Heart left ventricle (tissue), 13 donors: ENCODE data around the gene PLEKHA6.

ENCODE experiments used
- CTCF ChIP-seq, 12 donors: fragments of 200-600 bp; sonication (generic) in 4 of 12; IDR thresholded peaks; one replicate each; pipeline versions ENCODE4 v1.5.0 to v1.8.0; 2018 to 2022; ENCODE audit warnings: antibody characterized with exemption in 12 of 12, mild to moderate bottlenecking in 5 of 12
- POLR2A ChIP-seq, 2 donors: fragments of 450-650 bp; IDR thresholded peaks; one replicate each; pipeline ENCODE4 v1.6.1; 2017; ENCODE audit warnings: antibody characterized with exemption in 2 of 2, mild to moderate bottlenecking in 2 of 2, moderate library complexity in 2 of 2
- donor health status: ischemic (EF 13 %, LVEDD 7.1; RV severe dilation, severe dysfunction).
- donor health status: DM: no; HTN: yes; CAD: no.
- donor health status: DM: no; HTN: no; CAD: no.
- donor health status: ischemic (EF 25% LVEDD 6.9; RV normal size, moderate dysfunction).
- donor health status: ischemic (EF 25% LVEDD 5.7; RV mildly dilated, moderate dysfunction).
- donor health status: ischemic (EF 35%, LVEDD 5.7; RV mildly dilated, moderate dysfunction).
- donor health status: nonischemic (EF 11% LVEDD 7.7; RV severe dilation, severe dysfunction).
- donor health status: DM: yes; HTN: yes; CAD: no.
- donor health status: PGD.
- donor health status: ischemic (EF 29% LVEDD 5.4; RV normal size, mild dysfunction).
- donor health status: nonischemic (EF 23%, LVEDD 6.1; RV moderate dilation, normal function).

GRCh38 chr1:204335085-204335484, 24.6 kb downstream of the PLEKHA6 start:
- TF ChIP-seq CTCF (IDR thresholded peaks at IDR 0.05): no peak
- TF ChIP-seq POLR2A (IDR thresholded peaks at IDR 0.05): no peak
